HepG2 (cell line): ENCODE measurements around the gene CGREF1. TPM values are rescaled to one million over a fixed set of nuclear protein-coding genes. Genes with fewer than 3 reads are reported as not detected.

Experiments used
- KLF6 ChIP-seq: IDR thresholded peaks from 2 replicates; pipeline ENCODE4 v1.8.0; 2016; ENCODE audit warnings: missing biosample characterization, missing genetic modification reagents
- MLLT10 ChIP-seq: sonication (generic); formaldehyde crosslinking; IDR thresholded peaks from 2 replicates; pipeline ENCODE4 v1.4.0; 2020; ENCODE audit warnings: missing genetic modification reagents
- NKX3-1 ChIP-seq: sonication (generic); formaldehyde crosslinking; IDR thresholded peaks from 2 replicates; pipeline ENCODE4 v1.5.0; 2020; ENCODE audit warnings: missing genetic modification reagents
- ZEB1 ChIP-seq: IDR thresholded peaks from 2 replicates; pipeline ENCODE4 v1.6.1; 2012; ENCODE audit warnings: mild to moderate bottlenecking, low read depth, inconsistent platforms; ENCODE audit not compliant: insufficient replicate concordance
- polyA plus RNA-seq, 8 experiments: library from polyadenylated mRNA; depleted of rRNA in 3 of 8; stranded (reverse) in 7 of 8; unstranded in 1 of 8; fragments of >200 nt; fragmentation: Illumina TruSeq in 4 of 8; extraction: Trizol in 4 of 8; gene quantifications; 2 replicates each; pipeline versions ENCODE4 v1.2.1 to v1.2.3, GENCODE V29; 2011 to 2016; ENCODE audit warnings: low read depth in 4 of 8, missing spikeins in 1 of 8, mixed read lengths in 1 of 8; ENCODE audit not compliant: insufficient read depth in 1 of 8
- total RNA-seq, 5 experiments: library from RNA; depleted of rRNA; stranded (reverse); fragments of >200 nt; fragmentation: Illumina TruSeq; extraction: Trizol; gene quantifications; 2 replicates each; pipeline ENCODE4 v1.2.3, GENCODE V29; 2016; ENCODE audit warnings: low read depth in 1 of 5
- TF ChIP-seq, protein P1 (sequence below): sonication (generic); formaldehyde crosslinking; IDR thresholded peaks from 2 replicates; pipeline ENCODE4 v1.9.0; 2021; ENCODE audit warnings: mild to moderate bottlenecking, missing genetic modification reagents
- TF ChIP-seq, protein P2 (sequence below): sonication (generic); formaldehyde crosslinking; IDR thresholded peaks from 2 replicates; pipeline ENCODE4 v1.5.0; 2020; ENCODE audit warnings: mild to moderate bottlenecking, missing genetic modification reagents
- TF ChIP-seq, protein P3 (sequence below): sonication (generic); formaldehyde crosslinking; conservative IDR thresholded peaks from 2 replicates; pipeline ENCODE4 v1.4.0; 2020; ENCODE audit warnings: missing genetic modification reagents
- TF ChIP-seq, protein P4 (sequence below): sonication (generic); formaldehyde crosslinking; IDR thresholded peaks from 2 replicates; pipeline ENCODE4 v1.8.0; 2022; ENCODE audit warnings: missing genetic modification reagents, mild to moderate bottlenecking, inconsistent platforms, borderline replicate concordance
- TF ChIP-seq, protein P5 (sequence below): sonication (generic); formaldehyde crosslinking; IDR thresholded peaks from 2 replicates; pipeline ENCODE4 v1.4.0; 2020; ENCODE audit warnings: missing genetic modification reagents
- TF ChIP-seq, protein P6 (sequence below): sonication (generic); formaldehyde crosslinking; IDR thresholded peaks from 2 replicates; pipeline ENCODE4 v1.5.0; 2020; ENCODE audit warnings: mild to moderate bottlenecking, missing genetic modification reagents, moderate library complexity

CGREF1 gene
- total and polyA plus RNA-seq, 2 of the 13 experiments (the other 11 are each of a cell fraction or from before 2014, with no cell fraction given), result 13.9 to 23.4 TPM

DNA sequence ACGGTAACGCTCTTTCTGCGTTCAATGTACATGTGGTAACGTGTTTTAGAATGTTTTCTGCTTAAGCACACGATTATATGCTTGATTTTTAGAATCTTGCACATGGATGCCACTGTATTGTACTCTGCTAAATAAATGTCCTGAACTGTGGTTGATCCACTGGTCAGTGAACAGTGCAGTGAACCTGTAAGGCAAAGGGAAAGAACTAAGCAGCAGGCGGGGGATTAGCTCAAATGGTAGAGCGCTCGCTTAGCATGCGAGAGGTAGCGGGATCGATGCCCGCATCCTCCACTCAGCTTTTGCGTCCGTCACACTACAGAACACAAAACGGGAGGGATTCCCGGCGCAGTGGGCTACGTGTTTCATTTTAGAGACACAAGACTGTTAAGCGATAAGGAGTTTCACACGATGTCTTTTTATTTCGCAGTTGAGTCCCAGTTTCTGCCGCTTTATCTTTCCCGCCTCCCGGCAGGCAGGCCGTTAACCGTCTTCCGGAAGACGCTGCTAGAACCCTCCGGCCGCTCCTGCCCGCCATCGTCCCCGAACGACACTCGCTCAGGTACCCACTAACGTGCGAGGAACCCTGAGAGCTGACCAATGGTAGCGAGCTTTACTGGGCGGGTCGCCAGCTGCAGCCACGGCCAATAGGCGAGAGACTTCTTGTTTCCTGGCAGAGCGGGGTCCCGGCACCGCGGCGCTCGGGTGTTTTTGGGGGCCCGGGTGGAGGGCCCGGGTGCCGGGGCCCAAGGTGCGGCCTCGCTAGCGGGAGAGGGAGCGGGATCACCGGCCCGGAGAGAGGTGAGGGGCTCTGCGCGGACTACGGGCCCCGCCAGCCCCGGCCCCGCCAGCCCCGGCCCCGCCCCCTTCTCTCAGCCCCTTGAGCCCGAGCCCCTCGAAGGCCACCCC, 67.7 kb downstream of the CGREF1 start, which contains the start of gene AGBL5 (continued):
- TF ChIP-seq, protein P1, sequence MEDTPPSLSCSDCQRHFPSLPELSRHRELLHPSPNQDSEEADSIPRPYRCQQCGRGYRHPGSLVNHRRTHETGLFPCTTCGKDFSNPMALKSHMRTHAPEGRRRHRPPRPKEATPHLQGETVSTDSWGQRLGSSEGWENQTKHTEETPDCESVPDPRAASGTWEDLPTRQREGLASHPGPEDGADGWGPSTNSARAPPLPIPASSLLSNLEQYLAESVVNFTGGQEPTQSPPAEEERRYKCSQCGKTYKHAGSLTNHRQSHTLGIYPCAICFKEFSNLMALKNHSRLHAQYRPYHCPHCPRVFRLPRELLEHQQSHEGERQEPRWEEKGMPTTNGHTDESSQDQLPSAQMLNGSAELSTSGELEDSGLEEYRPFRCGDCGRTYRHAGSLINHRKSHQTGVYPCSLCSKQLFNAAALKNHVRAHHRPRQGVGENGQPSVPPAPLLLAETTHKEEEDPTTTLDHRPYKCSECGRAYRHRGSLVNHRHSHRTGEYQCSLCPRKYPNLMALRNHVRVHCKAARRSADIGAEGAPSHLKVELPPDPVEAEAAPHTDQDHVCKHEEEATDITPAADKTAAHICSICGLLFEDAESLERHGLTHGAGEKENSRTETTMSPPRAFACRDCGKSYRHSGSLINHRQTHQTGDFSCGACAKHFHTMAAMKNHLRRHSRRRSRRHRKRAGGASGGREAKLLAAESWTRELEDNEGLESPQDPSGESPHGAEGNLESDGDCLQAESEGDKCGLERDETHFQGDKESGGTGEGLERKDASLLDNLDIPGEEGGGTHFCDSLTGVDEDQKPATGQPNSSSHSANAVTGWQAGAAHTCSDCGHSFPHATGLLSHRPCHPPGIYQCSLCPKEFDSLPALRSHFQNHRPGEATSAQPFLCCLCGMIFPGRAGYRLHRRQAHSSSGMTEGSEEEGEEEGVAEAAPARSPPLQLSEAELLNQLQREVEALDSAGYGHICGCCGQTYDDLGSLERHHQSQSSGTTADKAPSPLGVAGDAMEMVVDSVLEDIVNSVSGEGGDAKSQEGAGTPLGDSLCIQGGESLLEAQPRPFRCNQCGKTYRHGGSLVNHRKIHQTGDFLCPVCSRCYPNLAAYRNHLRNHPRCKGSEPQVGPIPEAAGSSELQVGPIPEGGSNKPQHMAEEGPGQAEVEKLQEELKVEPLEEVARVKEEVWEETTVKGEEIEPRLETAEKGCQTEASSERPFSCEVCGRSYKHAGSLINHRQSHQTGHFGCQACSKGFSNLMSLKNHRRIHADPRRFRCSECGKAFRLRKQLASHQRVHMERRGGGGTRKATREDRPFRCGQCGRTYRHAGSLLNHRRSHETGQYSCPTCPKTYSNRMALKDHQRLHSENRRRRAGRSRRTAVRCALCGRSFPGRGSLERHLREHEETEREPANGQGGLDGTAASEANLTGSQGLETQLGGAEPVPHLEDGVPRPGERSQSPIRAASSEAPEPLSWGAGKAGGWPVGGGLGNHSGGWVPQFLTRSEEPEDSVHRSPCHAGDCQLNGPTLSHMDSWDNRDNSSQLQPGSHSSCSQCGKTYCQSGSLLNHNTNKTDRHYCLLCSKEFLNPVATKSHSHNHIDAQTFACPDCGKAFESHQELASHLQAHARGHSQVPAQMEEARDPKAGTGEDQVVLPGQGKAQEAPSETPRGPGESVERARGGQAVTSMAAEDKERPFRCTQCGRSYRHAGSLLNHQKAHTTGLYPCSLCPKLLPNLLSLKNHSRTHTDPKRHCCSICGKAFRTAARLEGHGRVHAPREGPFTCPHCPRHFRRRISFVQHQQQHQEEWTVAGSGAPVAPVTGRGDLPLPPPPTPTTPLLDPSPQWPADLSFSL (CRISPR knock-in tag), result no peak
- TF ChIP-seq, protein P2, sequence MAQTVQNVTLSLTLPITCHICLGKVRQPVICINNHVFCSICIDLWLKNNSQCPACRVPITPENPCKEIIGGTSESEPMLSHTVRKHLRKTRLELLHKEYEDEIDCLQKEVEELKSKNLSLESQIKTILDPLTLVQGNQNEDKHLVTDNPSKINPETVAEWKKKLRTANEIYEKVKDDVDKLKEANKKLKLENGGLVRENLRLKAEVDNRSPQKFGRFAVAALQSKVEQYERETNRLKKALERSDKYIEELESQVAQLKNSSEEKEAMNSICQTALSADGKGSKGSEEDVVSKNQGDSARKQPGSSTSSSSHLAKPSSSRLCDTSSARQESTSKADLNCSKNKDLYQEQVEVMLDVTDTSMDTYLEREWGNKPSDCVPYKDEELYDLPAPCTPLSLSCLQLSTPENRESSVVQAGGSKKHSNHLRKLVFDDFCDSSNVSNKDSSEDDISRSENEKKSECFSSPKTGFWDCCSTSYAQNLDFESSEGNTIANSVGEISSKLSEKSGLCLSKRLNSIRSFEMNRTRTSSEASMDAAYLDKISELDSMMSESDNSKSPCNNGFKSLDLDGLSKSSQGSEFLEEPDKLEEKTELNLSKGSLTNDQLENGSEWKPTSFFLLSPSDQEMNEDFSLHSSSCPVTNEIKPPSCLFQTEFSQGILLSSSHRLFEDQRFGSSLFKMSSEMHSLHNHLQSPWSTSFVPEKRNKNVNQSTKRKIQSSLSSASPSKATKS, result peak; percentile 86; the same call in 1 of the 2 replicates
- TF ChIP-seq KLF6 (CRISPR knock-in tag) (peak; percentile 99), NKX3-1 (CRISPR knock-in tag) (peak; percentile 91), MLLT10 (CRISPR knock-in tag) (no peak), ZEB1 (peak; percentile 8)
- TF ChIP-seq, protein P3, sequence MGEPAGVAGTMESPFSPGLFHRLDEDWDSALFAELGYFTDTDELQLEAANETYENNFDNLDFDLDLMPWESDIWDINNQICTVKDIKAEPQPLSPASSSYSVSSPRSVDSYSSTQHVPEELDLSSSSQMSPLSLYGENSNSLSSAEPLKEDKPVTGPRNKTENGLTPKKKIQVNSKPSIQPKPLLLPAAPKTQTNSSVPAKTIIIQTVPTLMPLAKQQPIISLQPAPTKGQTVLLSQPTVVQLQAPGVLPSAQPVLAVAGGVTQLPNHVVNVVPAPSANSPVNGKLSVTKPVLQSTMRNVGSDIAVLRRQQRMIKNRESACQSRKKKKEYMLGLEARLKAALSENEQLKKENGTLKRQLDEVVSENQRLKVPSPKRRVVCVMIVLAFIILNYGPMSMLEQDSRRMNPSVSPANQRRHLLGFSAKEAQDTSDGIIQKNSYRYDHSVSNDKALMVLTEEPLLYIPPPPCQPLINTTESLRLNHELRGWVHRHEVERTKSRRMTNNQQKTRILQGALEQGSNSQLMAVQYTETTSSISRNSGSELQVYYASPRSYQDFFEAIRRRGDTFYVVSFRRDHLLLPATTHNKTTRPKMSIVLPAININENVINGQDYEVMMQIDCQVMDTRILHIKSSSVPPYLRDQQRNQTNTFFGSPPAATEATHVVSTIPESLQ (CRISPR knock-in tag), result peak; percentile 74; the same call in 1 of the 2 replicates
- TF ChIP-seq, protein P4, sequence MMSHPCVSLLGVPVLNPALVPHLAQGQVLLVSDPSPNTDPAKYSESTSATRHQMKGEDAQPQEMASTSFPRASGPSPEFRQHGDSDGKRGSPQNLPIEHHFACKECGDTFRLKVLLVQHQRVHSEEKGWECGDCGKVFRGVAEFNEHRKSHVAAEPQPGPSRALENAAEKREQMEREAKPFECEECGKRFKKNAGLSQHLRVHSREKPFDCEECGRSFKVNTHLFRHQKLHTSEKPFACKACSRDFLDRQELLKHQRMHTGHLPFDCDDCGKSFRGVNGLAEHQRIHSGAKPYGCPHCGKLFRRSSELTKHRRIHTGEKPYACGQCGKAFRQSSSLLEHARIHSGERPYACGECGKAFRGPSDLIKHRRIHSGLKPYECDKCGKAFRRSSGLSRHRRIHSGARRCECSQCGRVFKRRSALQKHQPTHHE (CRISPR knock-in tag), result peak; percentile 86
- TF ChIP-seq, protein P5, sequence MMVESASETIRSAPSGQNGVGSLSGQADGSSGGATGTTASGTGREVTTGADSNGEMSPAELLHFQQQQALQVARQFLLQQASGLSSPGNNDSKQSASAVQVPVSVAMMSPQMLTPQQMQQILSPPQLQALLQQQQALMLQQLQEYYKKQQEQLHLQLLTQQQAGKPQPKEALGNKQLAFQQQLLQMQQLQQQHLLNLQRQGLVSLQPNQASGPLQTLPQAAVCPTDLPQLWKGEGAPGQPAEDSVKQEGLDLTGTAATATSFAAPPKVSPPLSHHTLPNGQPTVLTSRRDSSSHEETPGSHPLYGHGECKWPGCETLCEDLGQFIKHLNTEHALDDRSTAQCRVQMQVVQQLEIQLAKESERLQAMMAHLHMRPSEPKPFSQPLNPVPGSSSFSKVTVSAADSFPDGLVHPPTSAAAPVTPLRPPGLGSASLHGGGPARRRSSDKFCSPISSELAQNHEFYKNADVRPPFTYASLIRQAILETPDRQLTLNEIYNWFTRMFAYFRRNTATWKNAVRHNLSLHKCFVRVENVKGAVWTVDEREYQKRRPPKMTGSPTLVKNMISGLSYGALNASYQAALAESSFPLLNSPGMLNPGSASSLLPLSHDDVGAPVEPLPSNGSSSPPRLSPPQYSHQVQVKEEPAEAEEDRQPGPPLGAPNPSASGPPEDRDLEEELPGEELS (CRISPR knock-in tag), result peak; percentile 78
- TF ChIP-seq, protein P6, sequence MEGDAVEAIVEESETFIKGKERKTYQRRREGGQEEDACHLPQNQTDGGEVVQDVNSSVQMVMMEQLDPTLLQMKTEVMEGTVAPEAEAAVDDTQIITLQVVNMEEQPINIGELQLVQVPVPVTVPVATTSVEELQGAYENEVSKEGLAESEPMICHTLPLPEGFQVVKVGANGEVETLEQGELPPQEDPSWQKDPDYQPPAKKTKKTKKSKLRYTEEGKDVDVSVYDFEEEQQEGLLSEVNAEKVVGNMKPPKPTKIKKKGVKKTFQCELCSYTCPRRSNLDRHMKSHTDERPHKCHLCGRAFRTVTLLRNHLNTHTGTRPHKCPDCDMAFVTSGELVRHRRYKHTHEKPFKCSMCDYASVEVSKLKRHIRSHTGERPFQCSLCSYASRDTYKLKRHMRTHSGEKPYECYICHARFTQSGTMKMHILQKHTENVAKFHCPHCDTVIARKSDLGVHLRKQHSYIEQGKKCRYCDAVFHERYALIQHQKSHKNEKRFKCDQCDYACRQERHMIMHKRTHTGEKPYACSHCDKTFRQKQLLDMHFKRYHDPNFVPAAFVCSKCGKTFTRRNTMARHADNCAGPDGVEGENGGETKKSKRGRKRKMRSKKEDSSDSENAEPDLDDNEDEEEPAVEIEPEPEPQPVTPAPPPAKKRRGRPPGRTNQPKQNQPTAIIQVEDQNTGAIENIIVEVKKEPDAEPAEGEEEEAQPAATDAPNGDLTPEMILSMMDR (CRISPR knock-in tag), result no peak
